SH-SY5Y (cell line): Measurements from ENCODE around the gene MEGF6.

Source experiments
- GATA2 ChIP-seq: IDR thresholded peaks from 2 replicates; pipeline ENCODE4 v1.6.1; 2011; ENCODE audit warnings: mild to moderate bottlenecking, low read depth, low read length
- GATA3 ChIP-seq: IDR thresholded peaks from 2 replicates; pipeline ENCODE4 v1.6.1; 2011; ENCODE audit warnings: low read depth, mild to moderate bottlenecking, low read length, moderate library complexity

GRCh38 chr1:3566003-3566885 is 45.1 kb downstream of the MEGF6 start:
- no peak for TF ChIP-seq GATA3
- TF ChIP-seq GATA2: no peak
